ENCODE results near the gene ARID5B.

The ARID5B gene

GRCh38 chr10:61900829-61901792 is at the start of gene ARID5B:
Gene ARID5B (plus strand): TSS chr10:61901699. CDS start chr10:61901710, 11 bp downstream.
- DNase-seq, result peak; percentile 67

- DNase-seq, result no peak
Measured at GRCh38 chr10:61852261-61852660, 49.2 kb upstream of the ARID5B start.

DNA sequence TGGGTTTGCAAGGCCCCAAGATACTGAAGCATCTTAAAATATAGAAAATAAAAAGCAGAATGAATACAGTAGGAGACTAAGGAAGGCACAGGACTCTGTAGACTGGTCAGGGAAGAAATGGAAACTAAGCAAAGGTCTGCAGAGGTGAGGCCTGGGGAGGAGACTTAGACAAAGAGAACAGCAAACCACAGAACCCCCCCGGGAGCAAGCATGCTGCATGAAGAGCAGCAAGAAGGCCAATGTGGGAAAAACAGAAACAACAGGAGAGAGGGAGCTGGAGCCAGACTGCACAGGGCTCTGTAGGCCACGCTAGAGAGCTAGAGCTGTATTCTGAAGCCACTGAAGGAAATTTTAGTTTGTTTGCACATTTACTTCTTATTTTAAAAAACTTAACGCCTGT is 45.7 kb upstream of the ARID5B start:
- no peak for DNase-seq

- DNase-seq, result no peak
Measured at GRCh38 chr10:61857746-61858145, 43.8 kb upstream of the ARID5B start.

DNA sequence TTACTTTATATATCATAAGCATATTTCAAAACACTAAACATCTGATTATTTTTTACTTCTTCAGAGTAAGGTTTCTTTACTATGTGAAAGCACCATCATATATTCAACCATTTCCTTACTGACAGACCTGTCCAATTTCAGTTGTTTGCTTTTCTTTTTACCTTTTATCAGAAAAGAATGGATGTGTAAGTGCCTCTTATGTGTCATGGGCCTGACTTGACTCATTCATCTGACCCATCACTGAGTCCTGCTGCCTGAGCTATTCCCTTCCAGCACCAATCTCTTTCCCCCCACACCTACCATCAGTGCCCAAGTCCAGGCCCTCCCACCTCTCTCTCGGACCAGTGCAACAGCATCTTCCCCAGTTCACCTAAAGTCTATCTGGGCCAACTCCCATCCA is 41.7 kb upstream of the ARID5B start:
- no peak for DNase-seq

DNA sequence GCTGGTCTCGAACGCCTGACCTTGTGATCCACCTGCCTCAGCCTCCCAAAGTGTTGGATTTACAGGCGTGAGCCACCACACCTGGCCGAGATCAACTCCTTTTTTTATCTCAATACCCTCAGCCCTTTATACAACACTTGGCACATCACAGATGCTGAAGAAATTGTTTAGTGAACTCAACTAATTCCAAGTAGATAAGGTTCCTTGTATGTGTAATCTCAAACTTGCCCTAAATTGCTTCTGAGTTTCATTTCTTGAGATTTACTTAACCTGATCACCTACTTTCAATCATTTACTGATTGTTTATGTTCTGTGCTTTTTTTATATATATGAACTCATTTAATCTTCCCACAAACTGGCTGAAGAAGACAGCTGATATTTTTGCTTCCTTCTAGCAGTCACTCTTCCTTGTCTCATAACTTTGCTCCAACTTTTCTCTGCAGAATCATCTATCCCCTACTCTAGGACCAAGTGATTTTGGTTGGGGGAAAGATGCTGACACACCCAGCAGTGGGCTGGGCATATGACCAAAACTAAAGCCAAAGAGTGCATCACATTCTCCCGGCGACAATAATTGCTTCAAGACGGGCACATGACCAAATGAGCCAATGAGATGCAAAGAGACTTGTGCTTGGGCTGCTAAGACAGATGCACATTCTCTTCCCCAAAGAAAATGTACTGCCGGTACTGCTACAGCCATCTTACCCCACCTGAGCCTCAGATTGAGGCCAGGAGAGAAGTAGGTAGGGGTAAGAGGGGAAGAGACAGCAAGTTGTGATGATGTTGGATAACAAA is 40.3 kb upstream of the ARID5B start:
- no peak for DNase-seq

GRCh38 chr10:61863981-61864380 is 37.5 kb upstream of the ARID5B start:
- DNase-seq, result no peak

DNA sequence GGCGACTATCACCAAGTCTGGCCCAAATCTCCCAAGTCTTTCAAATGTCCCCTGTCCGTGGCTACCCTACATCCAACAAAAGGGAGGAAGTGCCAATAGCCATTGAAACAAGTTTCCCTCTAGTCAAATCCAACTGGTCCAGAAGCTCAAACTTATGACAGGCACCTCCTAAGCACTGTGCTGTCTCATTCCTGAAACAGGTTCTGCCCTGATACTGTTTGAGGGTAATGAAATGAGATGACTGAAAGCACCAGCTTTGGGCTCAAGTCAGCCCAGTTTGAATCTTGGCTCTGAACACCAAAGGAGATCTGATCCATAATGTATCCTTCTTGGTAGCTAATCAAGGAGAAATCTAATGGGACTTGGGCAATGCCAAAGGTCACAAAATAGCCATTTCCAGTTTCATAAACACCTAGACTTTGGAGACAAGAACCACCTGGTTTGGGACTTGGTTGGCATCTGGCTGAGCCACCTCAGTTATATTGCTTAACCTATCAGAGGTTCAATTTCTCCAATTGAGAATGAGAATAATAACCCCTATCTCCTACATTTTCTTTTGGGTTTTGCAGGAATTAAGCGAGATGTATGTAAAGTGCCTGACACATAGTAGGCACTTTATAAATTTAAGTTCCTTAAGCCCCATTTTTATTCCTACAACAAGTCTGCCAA is 34.7 kb upstream of the ARID5B start:
- no peak for DNase-seq

GRCh38 chr10:61867374-61867773 is 34.1 kb upstream of the ARID5B start:
- peak; percentile 21 for DNase-seq

DNA sequence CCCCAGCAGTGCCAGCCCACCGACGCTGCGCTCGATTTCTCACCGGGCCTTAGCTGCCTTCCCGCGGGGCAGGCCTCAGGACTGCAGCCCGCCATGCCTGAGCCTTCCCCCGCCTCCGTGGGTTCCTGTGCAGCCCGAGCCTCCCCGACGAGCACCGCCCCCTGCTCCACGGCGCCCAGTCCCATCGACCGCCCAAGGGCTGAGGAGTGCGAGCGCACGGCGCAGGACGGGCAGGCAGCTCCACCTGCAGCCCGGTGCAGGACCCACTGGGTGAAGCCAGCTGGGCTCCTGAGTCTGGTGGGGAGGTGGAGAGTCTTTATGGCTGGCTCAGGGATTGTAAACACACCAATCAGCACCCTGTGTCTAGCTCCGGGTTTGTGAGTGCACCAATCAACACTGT is 33.7 kb upstream of the ARID5B start:
- DNase-seq, result peak; percentile 56

GRCh38 chr10:61869041-61869675 is 32.3 kb upstream of the ARID5B start:
- no peak for DNase-seq

- no peak for DNase-seq
Measured at GRCh38 chr10:61869774-61870525, 31.5 kb upstream of the ARID5B start.

DNA sequence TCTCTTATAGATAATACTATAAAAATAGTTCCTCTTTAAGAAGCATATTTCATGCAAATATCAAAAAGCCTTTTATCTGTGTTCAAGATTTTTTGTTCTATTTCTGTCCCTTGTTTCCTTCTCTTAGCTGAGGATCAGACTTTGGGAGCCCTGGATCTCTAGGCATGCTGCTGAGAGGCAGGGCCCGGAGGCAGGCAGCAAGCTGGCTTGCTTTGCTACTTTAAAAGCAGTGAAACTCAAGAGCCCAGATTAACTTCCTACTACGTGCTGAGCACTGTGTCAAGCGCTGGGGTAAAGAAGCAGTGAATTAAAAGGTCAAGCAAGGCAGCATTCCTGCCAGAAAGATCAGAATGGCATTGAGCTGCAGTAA is 31.0 kb upstream of the ARID5B start:
- DNase-seq, result no peak

DNA sequence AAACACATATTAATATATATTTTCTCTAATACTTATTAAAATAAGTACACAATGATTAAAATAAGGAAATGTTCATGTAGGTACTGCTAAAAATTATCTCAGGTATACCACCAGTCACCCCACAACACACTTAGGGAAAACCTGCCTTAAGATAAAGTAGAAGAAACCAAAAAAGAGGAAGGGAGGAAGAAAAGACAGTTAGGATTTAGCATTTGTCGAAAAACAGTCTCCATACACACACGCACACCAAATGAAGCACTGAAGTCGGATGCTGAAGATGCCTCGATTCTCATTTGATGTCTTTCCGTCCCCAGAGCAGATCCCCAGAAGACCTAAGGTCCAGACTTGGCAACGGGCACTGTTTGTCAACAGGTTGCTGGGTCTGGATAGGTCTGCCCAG is 30.0 kb upstream of the ARID5B start:
- no peak for DNase-seq

- no peak for DNase-seq
Measured at GRCh38 chr10:61877887-61878739, 23.4 kb upstream of the ARID5B start.

- DNase-seq, result no peak
Measured at GRCh38 chr10:61878740-61879068, 22.8 kb upstream of the ARID5B start.

GRCh38 chr10:61882621-61883370 is 18.7 kb upstream of the ARID5B start:
- peak; percentile 82 for DNase-seq

- DNase-seq, result no peak
Measured at GRCh38 chr10:61883371-61884025, 18.0 kb upstream of the ARID5B start.

DNA sequence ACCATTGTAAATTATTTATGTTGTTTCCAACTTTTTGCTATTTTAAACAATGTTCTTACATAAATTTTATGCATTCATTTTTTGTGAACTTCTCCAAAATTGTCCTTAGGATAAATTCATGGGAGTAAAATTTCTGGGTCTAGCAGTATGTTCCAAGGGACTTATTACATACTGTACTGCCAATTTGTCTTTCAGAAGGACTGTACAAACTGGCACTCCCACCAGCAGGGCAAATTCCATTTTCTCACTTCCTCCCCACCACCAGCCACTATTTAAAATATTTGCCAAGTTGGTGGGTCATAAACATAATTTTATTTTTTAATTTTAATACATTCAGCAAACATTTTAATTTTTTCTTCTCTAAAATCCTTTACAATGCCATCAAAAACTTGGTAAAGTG is 13.7 kb upstream of the ARID5B start:
- no peak for DNase-seq

DNA sequence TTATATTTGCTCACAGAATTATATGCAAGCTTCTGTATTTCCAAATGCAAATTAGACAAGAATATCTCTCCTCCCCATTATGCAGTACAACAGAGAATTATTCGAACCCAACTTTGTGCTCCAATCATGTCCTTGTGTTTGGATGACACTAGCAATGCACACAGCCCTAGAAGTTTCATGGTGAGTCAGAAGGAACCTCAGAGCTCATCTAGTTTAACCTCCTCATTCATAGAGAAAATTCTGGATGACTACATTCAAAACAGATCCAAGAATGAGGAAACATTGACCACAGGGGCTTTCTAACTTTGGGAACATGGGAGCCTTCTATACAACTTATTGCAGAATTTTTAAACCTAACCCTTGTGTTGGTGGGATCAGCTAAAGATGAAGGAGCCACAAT is 12.8 kb upstream of the ARID5B start:
- no peak for DNase-seq
